Kidney epithelial cell (primary cell): ENCODE results near the gene TMIGD1. TPM values are rescaled to one million over a fixed set of nuclear protein-coding genes. Genes with fewer than 3 reads are reported as not detected.

ENCODE experiments used
- DNase-seq: peaks from one replicate; pipeline ENCODE4 v3.0.0-alpha.2; 2010; ENCODE audit warnings: low read depth
- H3K27me3 ChIP-seq: 2 replicates; pipeline ENCODE4 v1.6.0; 2011; ENCODE audit warnings: low read length; ENCODE audit not compliant: control insufficient read depth, insufficient read depth
- H3K36me3 ChIP-seq: 2 replicates; pipeline ENCODE4 v1.5.1; 2011; ENCODE audit warnings: low read length; ENCODE audit not compliant: control insufficient read depth, insufficient read depth
- H3K4me3 ChIP-seq: 2 replicates; pipeline ENCODE4 v1.5.1; 2011; ENCODE audit warnings: low read depth, mild to moderate bottlenecking, control low read depth, low read length
- CTCF ChIP-seq: IDR thresholded peaks from 2 replicates; pipeline ENCODE4 v1.5.1; 2011; ENCODE audit warnings: mild to moderate bottlenecking, moderate library complexity, low read length, control low read depth, inconsistent platforms; ENCODE audit not compliant: insufficient read depth, poor library complexity, severe bottlenecking
- total RNA-seq: library from RNA; depleted of rRNA; stranded (reverse); fragments of >200 nt; gene quantifications from 2 replicates; pipeline ENCODE4 v1.2.3, GENCODE V29; 2015

The TMIGD1 gene
- total RNA-seq = not detected in 2 replicates

- no peaks in the 10 kb centered on the region for H3K27me3 ChIP-seq
- no peak for DNase-seq
- no peaks in the 10 kb centered on the region for H3K36me3 ChIP-seq
- H3K4me3 ChIP-seq = no peak within 1 kb of the TSS
- TF ChIP-seq CTCF = no peak
Observed at GRCh38 chr17:30333503-30334360, at the start of gene TMIGD1. Gene TMIGD1, minus strand, starts transcription at chr17:30334057. Its CDS starts 1,924 bp downstream, at chr17:30332133.

GRCh38 chr17:30382345-30382744 is 48.5 kb upstream of the TMIGD1 start:
- Histone ChIP-seq H3K4me3 (no peak overlapping the region), H3K27me3 (no peaks in the 10 kb centered on the region), H3K36me3 (no peaks in the 10 kb centered on the region)
- no peak for DNase-seq
- no peak for TF ChIP-seq CTCF

- H3K36me3 ChIP-seq = no peaks in the 10 kb centered on the region
- TF ChIP-seq CTCF = no peak
- DNase-seq = no peak
- H3K27me3 ChIP-seq = no peaks in the 10 kb centered on the region
- H3K4me3 ChIP-seq = peak overlapping the region; percentile 87
Observed at GRCh38 chr17:30381340-30381659, 47.4 kb upstream of the TMIGD1 start.

GRCh38 chr17:30380643-30381339 is 46.9 kb upstream of the TMIGD1 start:
- H3K4me3 ChIP-seq = peak overlapping the region; percentile 87
- H3K36me3 ChIP-seq = no peaks in the 10 kb centered on the region
- no peak for TF ChIP-seq CTCF

GRCh38 chr17:30379903-30380381 is 46.1 kb upstream of the TMIGD1 start:
- DNase-seq = no peak
- Histone ChIP-seq H3K4me3 (peak overlapping the region; percentile 87), H3K36me3 (no peaks in the 10 kb centered on the region), H3K27me3 (no peaks in the 10 kb centered on the region)
- TF ChIP-seq CTCF = no peak

More at GRCh38 chr17:30380643-30381339, 46.9 kb upstream of the TMIGD1 start:
- DNase-seq = no peak
- no peaks in the 10 kb centered on the region for H3K27me3 ChIP-seq
